Measurements from ENCODE around the gene LIG1.

Gene LIG1

DNA sequence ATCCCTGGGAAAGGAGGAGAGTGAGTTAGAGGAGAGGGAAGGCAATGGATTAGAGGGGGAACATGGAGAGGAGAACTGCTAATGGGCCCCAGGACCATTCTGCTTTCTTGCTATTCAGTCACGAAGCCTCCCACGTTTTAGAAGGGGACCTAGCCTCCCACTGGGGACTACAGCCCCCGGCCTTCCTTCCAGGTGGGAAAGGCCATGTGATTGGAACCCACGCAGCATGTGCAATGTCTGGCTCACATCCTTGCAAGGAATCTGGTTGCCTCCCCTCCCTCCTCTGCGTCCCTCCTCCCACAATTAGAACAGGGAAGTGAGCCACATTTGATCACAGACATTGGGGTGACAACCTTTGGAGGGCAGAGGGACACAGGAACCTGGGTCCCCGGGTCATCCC, 37.0 kb downstream of the LIG1 start:
- Histone ChIP-seq H3K79me2 (ENCODE audit: control insufficient read depth, low read length) (no peaks in the 10 kb centered on the region), H3K4me3 (ENCODE audit: low read length) (no peak overlapping the region), H3K27ac (ENCODE audit: low read depth, low read length) (no peak overlapping the region), H3K27me3 (ENCODE audit: control insufficient read depth, low read length) (no peaks in the 10 kb centered on the region), H3K4me2 (ENCODE audit: low read length) (no peak overlapping the region), H3F3A (ENCODE audit: control insufficient read depth, insufficient read depth) (no peaks in the 10 kb centered on the region), H3K9me3 (ENCODE audit: control insufficient read depth, insufficient read depth, low read length) (no peaks in the 10 kb centered on the region), H4K20me1 (ENCODE audit: control insufficient read depth, insufficient read depth, low read depth, low read length) (no peaks in the 10 kb centered on the region), H3K36me3 (ENCODE audit: control insufficient read depth, low read length) (peaks cover 70% of the 10 kb centered on the region), H3K4me1 (ENCODE audit: control insufficient read depth, low read length) (no peaks in the 10 kb centered on the region), H3K9me2 (replicated peaks; ENCODE audit: control insufficient read depth, low read length) (no peaks in the 10 kb centered on the region)
- TF ChIP-seq, protein P1, sequence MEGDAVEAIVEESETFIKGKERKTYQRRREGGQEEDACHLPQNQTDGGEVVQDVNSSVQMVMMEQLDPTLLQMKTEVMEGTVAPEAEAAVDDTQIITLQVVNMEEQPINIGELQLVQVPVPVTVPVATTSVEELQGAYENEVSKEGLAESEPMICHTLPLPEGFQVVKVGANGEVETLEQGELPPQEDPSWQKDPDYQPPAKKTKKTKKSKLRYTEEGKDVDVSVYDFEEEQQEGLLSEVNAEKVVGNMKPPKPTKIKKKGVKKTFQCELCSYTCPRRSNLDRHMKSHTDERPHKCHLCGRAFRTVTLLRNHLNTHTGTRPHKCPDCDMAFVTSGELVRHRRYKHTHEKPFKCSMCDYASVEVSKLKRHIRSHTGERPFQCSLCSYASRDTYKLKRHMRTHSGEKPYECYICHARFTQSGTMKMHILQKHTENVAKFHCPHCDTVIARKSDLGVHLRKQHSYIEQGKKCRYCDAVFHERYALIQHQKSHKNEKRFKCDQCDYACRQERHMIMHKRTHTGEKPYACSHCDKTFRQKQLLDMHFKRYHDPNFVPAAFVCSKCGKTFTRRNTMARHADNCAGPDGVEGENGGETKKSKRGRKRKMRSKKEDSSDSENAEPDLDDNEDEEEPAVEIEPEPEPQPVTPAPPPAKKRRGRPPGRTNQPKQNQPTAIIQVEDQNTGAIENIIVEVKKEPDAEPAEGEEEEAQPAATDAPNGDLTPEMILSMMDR (IDR thresholded peaks at IDR 0.05; ENCODE audit: low read depth, low read length, poor library complexity, severe bottlenecking), result no peak
- no peak for TF ChIP-seq EZH2phosphoT487 (IDR thresholded peaks at IDR 0.05; ENCODE audit: borderline replicate concordance, low read length)

DNA sequence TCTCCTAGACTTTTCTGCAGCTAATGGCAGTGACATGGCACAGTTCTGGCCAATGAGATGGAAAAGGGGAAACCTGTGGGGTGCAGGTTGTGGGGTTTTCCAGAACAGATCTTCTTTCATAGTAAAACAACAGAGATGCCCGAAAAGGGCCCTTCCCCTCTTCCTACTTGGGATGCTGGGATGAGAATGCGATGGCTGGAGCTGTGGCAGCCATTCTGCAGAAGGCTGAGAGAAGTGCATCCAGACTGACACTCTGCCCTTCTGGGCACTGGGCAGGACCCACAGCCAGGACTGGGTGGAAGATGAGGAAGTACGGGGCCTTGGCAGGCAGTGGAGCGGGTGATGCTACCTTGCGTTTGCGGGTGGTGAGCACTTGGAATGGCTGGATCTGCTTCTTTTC, 42.6 kb downstream of the LIG1 start:
- Histone ChIP-seq H3K4me3 (ENCODE audit: low read length) (no peak overlapping the region), H3K36me3 (ENCODE audit: control insufficient read depth, low read length) (peaks cover 78% of the 10 kb centered on the region), H3K4me1 (ENCODE audit: control insufficient read depth, low read length) (peaks cover 7% of the 10 kb centered on the region), H3F3A (ENCODE audit: control insufficient read depth, insufficient read depth) (no peaks in the 10 kb centered on the region), H3K9me2 (replicated peaks; ENCODE audit: control insufficient read depth, low read length) (no peaks in the 10 kb centered on the region), H3K9me3 (ENCODE audit: control insufficient read depth, insufficient read depth, low read length) (no peaks in the 10 kb centered on the region), H3K27ac (ENCODE audit: low read depth, low read length) (no peak overlapping the region), H3K4me2 (ENCODE audit: low read length) (no peak overlapping the region), H4K20me1 (ENCODE audit: control insufficient read depth, insufficient read depth, low read depth, low read length) (no peaks in the 10 kb centered on the region), H3K27me3 (ENCODE audit: control insufficient read depth, low read length) (no peaks in the 10 kb centered on the region), H3K79me2 (ENCODE audit: control insufficient read depth, low read length) (no peaks in the 10 kb centered on the region)
- TF ChIP-seq EZH2phosphoT487 (IDR thresholded peaks at IDR 0.05; ENCODE audit: borderline replicate concordance, low read length), result no peak
- TF ChIP-seq, protein P1 (IDR thresholded peaks at IDR 0.05; ENCODE audit: low read depth, low read length, poor library complexity, severe bottlenecking), result no peak

DNA sequence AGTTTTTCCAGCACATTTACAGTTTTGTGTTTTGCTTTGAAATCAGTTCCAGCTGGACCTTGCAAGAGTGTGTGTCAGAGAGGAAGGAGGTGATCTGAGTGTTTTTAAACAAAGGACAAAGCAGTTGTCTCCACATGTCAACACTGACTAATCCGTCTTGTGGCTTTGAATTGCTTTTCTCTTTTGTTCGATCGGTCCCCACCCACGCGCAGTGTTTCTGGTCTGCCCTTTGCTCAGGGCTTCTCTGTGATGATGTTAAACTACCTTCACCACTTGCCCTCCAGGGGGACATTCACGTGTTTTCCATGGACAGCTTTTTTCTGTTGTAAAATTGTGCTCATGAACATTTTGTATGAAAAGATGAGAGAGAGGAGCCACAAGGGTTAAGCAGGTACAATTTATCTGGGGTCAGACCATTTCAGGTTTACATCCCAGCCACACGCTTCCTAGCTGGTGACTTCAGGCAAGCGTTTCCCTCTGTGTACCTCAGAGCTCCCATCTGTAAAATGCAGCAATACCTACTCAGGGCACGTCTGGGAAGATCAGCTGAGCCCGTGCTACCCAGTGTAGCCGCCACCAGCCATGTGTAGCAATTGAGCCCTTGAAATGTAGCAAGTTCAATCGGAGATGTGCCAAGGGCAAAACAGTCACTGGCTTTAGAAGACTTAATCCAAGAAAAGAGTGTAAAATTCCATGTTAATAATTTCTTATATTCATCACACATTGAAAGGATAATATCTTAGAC, 46.1 kb downstream of the LIG1 start:
- no peaks in the 10 kb centered on the region for H4K20me1 ChIP-seq (ENCODE audit: control insufficient read depth, insufficient read depth, low read depth, low read length)
- TF ChIP-seq, protein P1 (IDR thresholded peaks at IDR 0.05; ENCODE audit: low read depth, low read length, poor library complexity, severe bottlenecking), result no peak
- no peak for TF ChIP-seq EZH2phosphoT487 (IDR thresholded peaks at IDR 0.05; ENCODE audit: borderline replicate concordance, low read length)
- H3K36me3 ChIP-seq (ENCODE audit: control insufficient read depth, low read length), result peaks cover 75% of the 10 kb centered on the region
- H3K4me1 ChIP-seq (ENCODE audit: control insufficient read depth, low read length), result peaks cover 16% of the 10 kb centered on the region
- no peaks in the 10 kb centered on the region for H3K9me3 ChIP-seq (ENCODE audit: control insufficient read depth, insufficient read depth, low read length)
- H3K27ac ChIP-seq (ENCODE audit: low read depth, low read length), result no peak overlapping the region
- H3K27me3 ChIP-seq (ENCODE audit: control insufficient read depth, low read length), result no peaks in the 10 kb centered on the region
- no peaks in the 10 kb centered on the region for H3K79me2 ChIP-seq (ENCODE audit: control insufficient read depth, low read length)
- no peaks in the 10 kb centered on the region for H3K9me2 ChIP-seq (replicated peaks; ENCODE audit: control insufficient read depth, low read length)
- H3K4me3 ChIP-seq (ENCODE audit: low read length), result no peak overlapping the region
- H3K4me2 ChIP-seq (ENCODE audit: low read length), result no peak overlapping the region
- H3F3A ChIP-seq (ENCODE audit: control insufficient read depth, insufficient read depth), result no peaks in the 10 kb centered on the region

All from DOHH2 (cell line).